GM18867 (cell line): Measurements from ENCODE around the gene LITAFD.

ENCODE experiments used
- ATAC-seq: cut with Tn5 transposase; IDR thresholded peaks from one replicate; pipeline ENCODE4 v1.9.1; 2021; ENCODE audit warnings: mild to moderate bottlenecking, moderate library complexity; ENCODE audit not compliant: unreplicated experiment

The LITAFD gene

GRCh38 chr16:8855051-8855786, 26.9 kb upstream of the LITAFD start:
- no peak for ATAC-seq

GRCh38 chr16:8855972-8856371, 26.2 kb upstream of the LITAFD start:
- ATAC-seq, result no peak

- ATAC-seq, result no peak
Observed at GRCh38 chr16:8858994-8859912, 22.9 kb upstream of the LITAFD start.

- ATAC-seq, result no peak
Observed at GRCh38 chr16:8859913-8860881, 22.0 kb upstream of the LITAFD start.

GRCh38 chr16:8861563-8862308, 20.4 kb upstream of the LITAFD start:
- ATAC-seq, result no peak

GRCh38 chr16:8862309-8863130, 19.6 kb upstream of the LITAFD start:
- no peak for ATAC-seq

- no peak for ATAC-seq
Observed at GRCh38 chr16:8863594-8864424, 18.3 kb upstream of the LITAFD start.

GRCh38 chr16:8864480-8865110, 17.6 kb upstream of the LITAFD start:
- no peak for ATAC-seq

- no peak for ATAC-seq
Observed at GRCh38 chr16:8865145-8865882, 16.8 kb upstream of the LITAFD start.

GRCh38 chr16:8866118-8866883, 15.8 kb upstream of the LITAFD start:
- no peak for ATAC-seq

GRCh38 chr16:8866884-8867215, 15.3 kb upstream of the LITAFD start:
- no peak for ATAC-seq

- ATAC-seq, result no peak
Observed at GRCh38 chr16:8867216-8867931, 14.8 kb upstream of the LITAFD start.

GRCh38 chr16:8867932-8868415, 14.2 kb upstream of the LITAFD start:
- ATAC-seq, result no peak

GRCh38 chr16:8868416-8869211, 13.5 kb upstream of the LITAFD start, which contains the start of gene CARHSP1:
Gene CARHSP1 (minus strand): TSS chr16:8869006. CDS start chr16:8859328, 9,678 bp downstream.
- ATAC-seq, result peak; percentile 68
